ENCODE data around the gene ADAMTSL3. TPM values are rescaled to one million over a fixed set of nuclear protein-coding genes. Genes with fewer than 3 reads are reported as not detected.

Gene ADAMTSL3, protein sequence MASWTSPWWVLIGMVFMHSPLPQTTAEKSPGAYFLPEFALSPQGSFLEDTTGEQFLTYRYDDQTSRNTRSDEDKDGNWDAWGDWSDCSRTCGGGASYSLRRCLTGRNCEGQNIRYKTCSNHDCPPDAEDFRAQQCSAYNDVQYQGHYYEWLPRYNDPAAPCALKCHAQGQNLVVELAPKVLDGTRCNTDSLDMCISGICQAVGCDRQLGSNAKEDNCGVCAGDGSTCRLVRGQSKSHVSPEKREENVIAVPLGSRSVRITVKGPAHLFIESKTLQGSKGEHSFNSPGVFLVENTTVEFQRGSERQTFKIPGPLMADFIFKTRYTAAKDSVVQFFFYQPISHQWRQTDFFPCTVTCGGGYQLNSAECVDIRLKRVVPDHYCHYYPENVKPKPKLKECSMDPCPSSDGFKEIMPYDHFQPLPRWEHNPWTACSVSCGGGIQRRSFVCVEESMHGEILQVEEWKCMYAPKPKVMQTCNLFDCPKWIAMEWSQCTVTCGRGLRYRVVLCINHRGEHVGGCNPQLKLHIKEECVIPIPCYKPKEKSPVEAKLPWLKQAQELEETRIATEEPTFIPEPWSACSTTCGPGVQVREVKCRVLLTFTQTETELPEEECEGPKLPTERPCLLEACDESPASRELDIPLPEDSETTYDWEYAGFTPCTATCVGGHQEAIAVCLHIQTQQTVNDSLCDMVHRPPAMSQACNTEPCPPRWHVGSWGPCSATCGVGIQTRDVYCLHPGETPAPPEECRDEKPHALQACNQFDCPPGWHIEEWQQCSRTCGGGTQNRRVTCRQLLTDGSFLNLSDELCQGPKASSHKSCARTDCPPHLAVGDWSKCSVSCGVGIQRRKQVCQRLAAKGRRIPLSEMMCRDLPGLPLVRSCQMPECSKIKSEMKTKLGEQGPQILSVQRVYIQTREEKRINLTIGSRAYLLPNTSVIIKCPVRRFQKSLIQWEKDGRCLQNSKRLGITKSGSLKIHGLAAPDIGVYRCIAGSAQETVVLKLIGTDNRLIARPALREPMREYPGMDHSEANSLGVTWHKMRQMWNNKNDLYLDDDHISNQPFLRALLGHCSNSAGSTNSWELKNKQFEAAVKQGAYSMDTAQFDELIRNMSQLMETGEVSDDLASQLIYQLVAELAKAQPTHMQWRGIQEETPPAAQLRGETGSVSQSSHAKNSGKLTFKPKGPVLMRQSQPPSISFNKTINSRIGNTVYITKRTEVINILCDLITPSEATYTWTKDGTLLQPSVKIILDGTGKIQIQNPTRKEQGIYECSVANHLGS (N-terminal part only)
- total RNA-seq: not detected
- polyA plus RNA-seq: not detected

DNA sequence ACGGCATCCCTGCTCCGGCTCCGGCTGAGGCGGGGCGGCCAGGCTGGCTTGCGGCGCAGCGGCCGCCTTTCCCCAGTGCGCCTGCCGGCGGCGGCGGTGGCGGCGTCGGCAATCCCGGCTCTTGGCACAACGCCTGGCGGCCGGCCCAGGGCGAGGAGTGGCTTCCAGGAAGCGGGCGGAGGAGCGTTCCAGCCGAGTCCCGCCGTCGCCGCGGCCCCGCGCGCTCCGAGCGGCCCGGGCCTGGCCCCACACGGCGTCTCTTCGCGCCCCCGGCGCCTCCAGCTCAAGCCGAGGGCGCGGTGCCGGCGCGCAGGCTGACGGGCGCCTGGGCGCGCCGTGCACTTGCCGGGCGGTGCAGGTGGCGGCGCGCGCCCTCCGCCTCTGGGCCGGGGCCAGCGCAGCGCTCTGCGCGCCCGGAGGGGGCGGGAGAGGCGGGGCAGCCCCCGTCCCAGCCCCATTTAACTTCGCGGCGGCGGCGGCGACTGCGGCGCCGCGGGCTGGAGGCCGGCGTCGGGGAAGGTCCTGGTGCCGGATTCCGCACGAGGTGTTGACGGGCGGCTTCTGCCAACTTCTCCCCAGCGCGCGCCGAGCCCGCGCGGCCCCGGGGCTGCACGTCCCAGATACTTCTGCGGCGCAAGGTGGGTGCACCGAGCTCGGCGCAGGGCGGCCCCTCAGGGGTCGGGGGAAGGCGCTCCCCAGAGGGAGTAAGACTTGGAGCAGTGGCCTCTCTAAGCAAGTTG lies at the start of gene ADAMTSL3:
Gene ADAMTSL3 (plus strand): TSS at position 485 of the 740 bp plus-strand sequence. CDS start 1,639 bp downstream, outside the sequence.
- Histone ChIP-seq H3K27me3 (ENCODE audit: insufficient read depth, low read length, poor library complexity, severe bottlenecking) (peaks cover 4% of the 10 kb centered on the region), H3K36me3 (ENCODE audit: insufficient read depth, low read length) (no peaks in the 10 kb centered on the region), H3K9me3 (ENCODE audit: low read length) (no peaks in the 10 kb centered on the region), H3K4me3 (ENCODE audit: low read length) (no peak within 1 kb of the TSS), H3K4me1 (ENCODE audit: insufficient read depth, low read length) (no peaks in the 10 kb centered on the region), H3K27ac (ENCODE audit: low read depth, low read length) (no peak within 1 kb of the TSS)
- Mint-ChIP-seq H3K4me3 (no peak within 1 kb of the TSS), H3K4me1 (no peaks in the 10 kb centered on the region), H3K36me3 (no peaks in the 10 kb centered on the region), H3K27ac (no peak within 1 kb of the TSS), H3K9me3 (peaks cover 0 to 10% (median 4%) of the 10 kb centered on the region in 5 donors), H3K27me3 (peaks cover 18 to 19% of the 10 kb centered on the region in 2 donors)
- ChIA-PET POLR2A (no interaction called here), CTCF (no interaction called here)
- no peak for DNase-seq

DNA sequence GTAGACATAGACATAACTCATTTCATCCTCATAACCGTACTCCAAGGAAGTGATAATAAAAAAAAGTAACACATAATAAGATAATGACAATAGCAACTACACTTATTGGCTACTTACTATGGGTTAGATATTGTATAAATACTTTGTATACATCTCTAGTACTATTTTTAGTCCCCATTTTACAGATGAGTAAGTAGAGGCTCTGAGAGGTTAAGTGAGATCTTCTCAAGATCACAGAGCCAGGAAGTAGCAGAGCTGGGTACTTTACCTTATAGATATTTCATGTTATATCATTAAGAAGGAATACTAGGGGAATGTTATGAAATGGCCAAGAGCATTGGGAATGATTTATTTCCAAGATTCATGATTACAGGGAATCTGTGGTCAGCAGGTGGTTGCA lies 49.4 kb upstream of the ADAMTSL3 start:
- POLR2A ChIA-PET: no interaction called here

DNA sequence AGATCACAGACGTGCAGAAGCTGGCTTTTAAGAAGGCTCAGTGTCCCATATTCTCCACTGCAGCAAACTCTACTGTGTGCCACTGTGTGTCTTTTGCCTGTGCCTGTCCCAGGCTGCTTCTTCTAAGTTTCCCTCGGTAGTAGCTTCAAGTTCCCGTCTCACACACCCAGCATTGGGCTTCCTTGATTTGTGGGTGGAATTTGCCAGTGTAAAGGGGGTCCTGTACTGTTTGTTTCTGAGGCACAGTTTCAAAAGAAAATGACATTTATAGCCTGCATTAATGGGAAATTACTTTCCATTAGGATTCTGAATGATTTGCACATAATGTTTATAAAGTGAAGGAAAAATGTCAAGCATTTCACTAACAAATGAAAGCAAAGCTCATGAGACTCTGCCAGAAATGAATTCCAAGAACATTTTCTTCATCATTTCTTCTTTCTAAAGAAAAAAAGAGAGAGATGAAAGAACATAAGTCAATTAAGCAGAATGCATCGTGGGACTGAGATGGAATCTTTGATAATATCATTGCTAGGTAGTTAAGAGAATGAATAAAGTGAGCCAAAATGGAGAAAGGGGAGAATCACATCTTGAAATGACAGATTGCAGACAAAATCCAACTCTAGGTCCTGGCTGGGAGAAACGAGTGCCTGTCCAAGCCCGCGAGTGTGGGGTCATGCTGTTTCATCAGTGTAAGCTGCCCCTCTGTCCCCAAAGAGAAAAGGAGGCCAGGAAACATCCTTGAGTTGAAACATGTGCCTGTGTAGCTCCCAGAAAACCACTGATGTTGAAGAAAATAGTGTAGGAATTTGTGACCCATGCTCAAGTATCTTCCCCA lies 48.6 kb upstream of the ADAMTSL3 start:
- peaks cover 0 to 8% (median 6%) of the 10 kb centered on the region in 5 donors for H3K9me3 Mint-ChIP-seq
- H3K36me3 Mint-ChIP-seq: no peaks in the 10 kb centered on the region
- Histone ChIP-seq H3K27me3 (ENCODE audit: insufficient read depth, low read length, poor library complexity, severe bottlenecking) (no peaks in the 10 kb centered on the region), H3K4me3 (ENCODE audit: low read length) (no peak overlapping the region), H3K36me3 (ENCODE audit: insufficient read depth, low read length) (no peaks in the 10 kb centered on the region), H3K27ac (ENCODE audit: low read depth, low read length) (no peak overlapping the region), H3K9me3 (ENCODE audit: low read length) (no peaks in the 10 kb centered on the region), H3K4me1 (ENCODE audit: insufficient read depth, low read length) (no peaks in the 10 kb centered on the region)
- no peak overlapping the region for H3K27ac Mint-ChIP-seq
- no peaks in the 10 kb centered on the region for H3K4me1 Mint-ChIP-seq
- ChIA-PET CTCF (no interaction called here), POLR2A (no interaction called here)
- H3K4me3 Mint-ChIP-seq: no peak overlapping the region
- no peak for DNase-seq
- peaks cover 6 to 8% of the 10 kb centered on the region in 2 donors for H3K27me3 Mint-ChIP-seq

More for the DNA sequence above, 49.4 kb upstream of the ADAMTSL3 start:
- Mint-ChIP-seq H3K4me1 (no peaks in the 10 kb centered on the region), H3K27me3 (peaks cover 8 to 11% of the 10 kb centered on the region in 2 donors), H3K36me3 (no peaks in the 10 kb centered on the region), H3K27ac (no peak overlapping the region), H3K4me3 (no peak overlapping the region), H3K9me3 (peaks cover 0 to 14% (median 8%) of the 10 kb centered on the region in 5 donors)
- H3K27ac ChIP-seq (ENCODE audit: low read depth, low read length): no peak overlapping the region
- H3K36me3 ChIP-seq (ENCODE audit: insufficient read depth, low read length): no peaks in the 10 kb centered on the region
- no peak overlapping the region for H3K4me3 ChIP-seq (ENCODE audit: low read length)
- no peaks in the 10 kb centered on the region for H3K27me3 ChIP-seq (ENCODE audit: insufficient read depth, low read length, poor library complexity, severe bottlenecking)
- no peak for DNase-seq
- CTCF ChIA-PET: no interaction called here
- no peaks in the 10 kb centered on the region for H3K9me3 ChIP-seq (ENCODE audit: low read length)
- no peaks in the 10 kb centered on the region for H3K4me1 ChIP-seq (ENCODE audit: insufficient read depth, low read length)

DNA sequence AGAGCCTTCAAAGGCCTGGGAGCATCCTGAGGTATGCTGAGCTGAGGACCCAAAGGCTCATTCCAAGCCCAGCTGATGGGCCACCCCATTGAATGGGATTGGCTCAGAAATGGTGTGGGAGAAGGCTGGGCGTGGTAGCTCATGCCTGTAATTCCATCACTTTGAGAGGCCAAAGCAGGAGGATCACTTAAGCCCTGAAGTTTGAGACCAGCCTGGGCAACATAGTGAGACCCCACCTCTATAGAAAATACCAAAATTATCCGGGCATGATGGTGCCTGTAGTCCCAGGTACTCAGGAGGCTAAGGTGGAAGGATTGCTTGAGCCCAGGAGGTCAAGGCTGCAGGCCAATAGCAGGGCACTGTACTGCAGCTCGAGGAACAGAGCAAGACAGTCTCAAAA lies 43.8 kb upstream of the ADAMTSL3 start:
- H3K9me3 Mint-ChIP-seq: peaks cover 0 to 5% (median 0%) of the 10 kb centered on the region in 5 donors
- POLR2A ChIA-PET: no interaction called here
- H3K4me3 Mint-ChIP-seq: no peak overlapping the region

DNA sequence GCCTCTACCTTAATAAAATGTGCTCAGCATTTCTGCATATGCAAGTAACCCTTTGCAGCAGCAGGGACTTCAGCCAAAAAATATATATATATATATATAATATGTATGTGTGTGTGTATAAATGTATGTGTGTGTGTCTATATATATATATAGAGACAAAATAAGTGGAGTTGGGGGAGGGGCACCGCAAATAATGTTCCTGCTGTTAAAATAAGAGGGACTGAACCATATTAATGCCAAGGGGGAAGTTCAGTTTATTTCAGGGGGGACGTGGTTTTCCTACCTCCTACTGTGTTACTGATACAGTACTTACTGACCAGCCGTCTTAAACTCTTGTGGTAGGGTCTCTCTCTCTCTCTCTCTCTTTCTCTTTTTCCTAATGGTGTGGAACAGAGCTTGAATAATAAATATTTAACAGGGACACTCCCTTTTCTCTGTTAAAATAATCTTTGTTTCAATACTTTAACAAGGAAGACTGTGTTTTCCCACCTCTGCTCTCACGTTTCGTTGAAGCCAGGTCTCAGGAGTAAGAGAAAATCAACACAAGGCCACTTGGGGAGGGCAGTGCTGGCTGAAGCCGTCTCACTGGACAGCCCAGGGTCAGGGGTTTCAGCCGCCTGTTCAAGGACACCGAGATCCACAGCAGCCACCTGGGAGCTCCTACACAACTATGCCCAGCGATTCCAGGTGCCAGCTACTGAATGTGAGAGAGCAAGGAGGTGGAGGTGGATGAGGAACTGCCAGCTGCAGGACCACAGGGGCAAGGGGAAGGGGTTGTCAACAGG lies 42.8 kb upstream of the ADAMTSL3 start:
- Histone ChIP-seq H3K36me3 (ENCODE audit: insufficient read depth, low read length) (no peaks in the 10 kb centered on the region), H3K27ac (ENCODE audit: low read depth, low read length) (no peak overlapping the region), H3K27me3 (ENCODE audit: insufficient read depth, low read length, poor library complexity, severe bottlenecking) (no peaks in the 10 kb centered on the region), H3K4me3 (ENCODE audit: low read length) (no peak overlapping the region), H3K9me3 (ENCODE audit: low read length) (no peaks in the 10 kb centered on the region), H3K4me1 (ENCODE audit: insufficient read depth, low read length) (no peaks in the 10 kb centered on the region)
- H3K36me3 Mint-ChIP-seq: no peaks in the 10 kb centered on the region
- no peak overlapping the region for H3K4me3 Mint-ChIP-seq
- no peak for DNase-seq
- no peaks in the 10 kb centered on the region for H3K4me1 Mint-ChIP-seq
- CTCF ChIA-PET: no interaction called here
- POLR2A ChIA-PET: no interaction called here
- H3K27me3 Mint-ChIP-seq: no peaks in the 10 kb centered on the region
- H3K9me3 Mint-ChIP-seq: peaks cover 0 to 5% (median 0%) of the 10 kb centered on the region in 5 donors
- H3K27ac Mint-ChIP-seq: no peak overlapping the region

More for the DNA sequence above, 43.8 kb upstream of the ADAMTSL3 start:
- Histone ChIP-seq H3K9me3 (ENCODE audit: low read length) (no peaks in the 10 kb centered on the region), H3K27ac (ENCODE audit: low read depth, low read length) (no peak overlapping the region), H3K27me3 (ENCODE audit: insufficient read depth, low read length, poor library complexity, severe bottlenecking) (no peaks in the 10 kb centered on the region), H3K4me3 (ENCODE audit: low read length) (no peak overlapping the region), H3K4me1 (ENCODE audit: insufficient read depth, low read length) (no peaks in the 10 kb centered on the region), H3K36me3 (ENCODE audit: insufficient read depth, low read length) (no peaks in the 10 kb centered on the region)
- CTCF ChIA-PET: no interaction called here
- no peak overlapping the region for H3K27ac Mint-ChIP-seq
- H3K27me3 Mint-ChIP-seq: peaks cover 0 to 2% of the 10 kb centered on the region in 2 donors
- no peaks in the 10 kb centered on the region for H3K4me1 Mint-ChIP-seq
- no peak for DNase-seq
- no peaks in the 10 kb centered on the region for H3K36me3 Mint-ChIP-seq

DNA sequence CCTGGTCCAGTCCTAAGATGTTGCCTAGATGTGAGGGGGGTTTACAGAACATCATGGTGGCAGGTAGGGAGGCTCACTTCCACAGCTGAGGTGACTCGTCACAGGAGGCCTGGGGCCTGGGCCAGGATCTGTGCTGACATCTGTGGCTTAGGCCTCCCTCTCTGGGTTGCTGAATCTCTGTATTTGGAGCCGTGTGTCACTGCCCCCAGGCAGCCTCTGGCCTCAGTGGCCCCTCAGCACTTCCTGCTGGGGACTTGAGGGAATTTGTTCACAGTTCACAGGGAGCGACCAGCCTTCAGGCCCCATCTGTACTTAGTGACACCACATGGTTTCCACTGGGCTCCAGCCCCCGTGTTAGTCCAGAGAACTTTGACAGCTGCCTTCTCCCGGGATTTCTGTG lies 41.7 kb upstream of the ADAMTSL3 start:
- ChIA-PET CTCF (interaction anchor here (0.9 kb wide), 1 partner anchor 8 kb away, joined by 3 read pairs; no protein-coding TSS in a partner anchor), POLR2A (no interaction called here)
- H3K4me1 ChIP-seq (ENCODE audit: insufficient read depth, low read length): no peaks in the 10 kb centered on the region
- Mint-ChIP-seq H3K9me3 (peaks cover 0 to 5% (median 0%) of the 10 kb centered on the region in 5 donors), H3K36me3 (no peaks in the 10 kb centered on the region), H3K27ac (no peak overlapping the region), H3K27me3 (no peaks in the 10 kb centered on the region), H3K4me1 (no peaks in the 10 kb centered on the region), H3K4me3 (no peak overlapping the region)
- no peaks in the 10 kb centered on the region for H3K36me3 ChIP-seq (ENCODE audit: insufficient read depth, low read length)
- no peaks in the 10 kb centered on the region for H3K9me3 ChIP-seq (ENCODE audit: low read length)
- H3K27me3 ChIP-seq (ENCODE audit: insufficient read depth, low read length, poor library complexity, severe bottlenecking): no peaks in the 10 kb centered on the region
- DNase-seq: no peak
- H3K27ac ChIP-seq (ENCODE audit: low read depth, low read length): no peak overlapping the region
- no peak overlapping the region for H3K4me3 ChIP-seq (ENCODE audit: low read length)
